BLaER1 treated with 17β-estradiol and CSF1 and Interleukin-3, amounts not matched to agents 10 nM and 100 nM (cell line): Measurements from ENCODE around the gene C12orf50.
"Not testable (repeated sequence)": the region's sequence is repeated elsewhere in the genome, so short reads cannot be mapped to it uniquely, and the experiment has no call there.

Experiments used
- H3K27ac ChIP-seq, 11 experiments: shearing (Covaris generic); formaldehyde crosslinking; 2 replicates each; pipeline ENCODE4 v1.8.1; 2022
- H3K27me3 ChIP-seq, 11 experiments: shearing (Covaris generic); formaldehyde crosslinking; 2 replicates each; pipeline ENCODE4 v1.8.1; 2022
- H3K36me3 ChIP-seq, 11 experiments: shearing (Covaris generic); formaldehyde crosslinking; 2 replicates each; pipeline ENCODE4 v1.8.1; 2022
- H3K4me1 ChIP-seq, 10 experiments: shearing (Covaris generic); formaldehyde crosslinking; 2 replicates each; pipeline ENCODE4 v1.8.1; 2022
- H3K4me2 ChIP-seq, 11 experiments: shearing (Covaris generic); formaldehyde crosslinking; 2 replicates each; pipeline ENCODE4 v1.8.1; 2022
- H3K4me3 ChIP-seq, 10 experiments: shearing (Covaris generic); formaldehyde crosslinking; 2 replicates each; pipeline ENCODE4 v1.8.1; 2022
- H3K9ac ChIP-seq, 11 experiments: shearing (Covaris generic); formaldehyde crosslinking; 2 replicates each; pipeline ENCODE4 v1.8.1; 2022
- H3K9me3 ChIP-seq, 11 experiments: shearing (Covaris generic); formaldehyde crosslinking; replicated peaks in 1 of 11; 2 replicates each; pipeline ENCODE4 v1.8.1; 2022
- H4K20me1 ChIP-seq, 11 experiments: shearing (Covaris generic); formaldehyde crosslinking; 2 replicates each; pipeline ENCODE4 v1.8.1; 2022
- Cebpa-rat ChIP-seq, 11 experiments: shearing (Covaris generic); IDR thresholded peaks; 2 replicates each; pipeline ENCODE4 v1.8.1; 2022

Gene C12orf50

DNA sequence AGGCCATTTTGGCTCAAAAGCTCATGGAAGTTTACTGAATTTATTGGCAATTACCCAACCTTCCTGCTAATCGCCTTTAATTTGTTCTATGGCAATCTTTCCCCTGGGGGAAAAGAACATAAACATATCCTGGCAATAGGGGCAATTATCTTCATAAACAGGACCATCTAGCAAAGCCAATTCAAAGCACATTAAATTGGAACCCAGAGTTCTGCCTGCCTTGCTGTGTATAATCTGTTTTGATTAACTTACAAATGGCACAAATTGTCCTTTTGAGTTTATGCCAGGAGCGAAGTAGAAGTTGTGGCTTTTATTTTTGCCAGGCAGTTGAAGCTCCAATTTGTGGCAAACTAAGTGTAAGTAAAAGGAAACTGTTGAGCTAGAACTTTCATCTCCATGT is 68.6 kb downstream of the C12orf50 start:
- Histone ChIP-seq H3K4me3 (no peak overlapping the region), H4K20me1 (no peaks in the 10 kb centered on the region), H3K9ac (no peak overlapping the region), H3K27ac (no peak overlapping the region), H3K9me3 (no peaks in the 10 kb centered on the region), H3K4me2 (no peak overlapping the region), H3K4me1 (no peaks in the 10 kb centered on the region), H3K27me3 (no peaks in the 10 kb centered on the region), H3K36me3 (no peaks in the 10 kb centered on the region)
- no peak for TF ChIP-seq Cebpa-rat (IDR thresholded peaks at IDR 0.05)

DNA sequence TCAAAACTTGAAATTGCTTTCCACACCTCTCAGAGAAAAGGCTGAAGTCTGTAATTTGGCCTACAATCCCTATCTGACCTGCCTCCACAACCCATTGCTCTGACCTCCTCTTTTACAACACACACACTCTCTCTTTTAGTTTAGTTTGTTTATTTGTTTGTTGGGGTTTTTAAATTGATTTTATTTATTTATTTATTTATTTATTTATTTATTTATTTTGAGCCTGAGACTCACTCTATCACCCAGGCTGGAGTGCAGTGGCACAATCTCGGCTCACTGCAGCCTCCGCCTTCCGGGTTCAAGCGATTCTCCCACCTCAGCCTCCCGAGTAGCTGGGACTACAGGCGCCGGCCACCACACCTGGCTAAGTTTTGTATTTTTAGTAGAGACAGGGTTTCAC is 75.2 kb downstream of the C12orf50 start:
- not testable (repeated sequence) for H3K27me3 ChIP-seq, H3K4me2 ChIP-seq, H3K9ac ChIP-seq, H3K27ac ChIP-seq, H4K20me1 ChIP-seq, H3K36me3 ChIP-seq, H3K4me1 ChIP-seq, H3K4me3 ChIP-seq, H3K9me3 ChIP-seq

- no peak overlapping the region for H3K9ac ChIP-seq
- H3K9me3 ChIP-seq, result no peaks in the 10 kb centered on the region
- no peak for TF ChIP-seq Cebpa-rat (IDR thresholded peaks at IDR 0.05)
- no peak overlapping the region for H3K27ac ChIP-seq
- no peak overlapping the region for H3K4me3 ChIP-seq
- no peaks in the 10 kb centered on the region for H3K27me3 ChIP-seq
- no peak overlapping the region for H3K4me2 ChIP-seq
- H3K4me1 ChIP-seq, result no peaks in the 10 kb centered on the region
- no peaks in the 10 kb centered on the region for H4K20me1 ChIP-seq
- H3K36me3 ChIP-seq, result no peaks in the 10 kb centered on the region
Measured at GRCh38 chr12:87953256-87953860, 75.8 kb downstream of the C12orf50 start.

- H3K9me3 ChIP-seq, result no peaks in the 10 kb centered on the region
- H3K9ac ChIP-seq, result no peak overlapping the region
- H3K36me3 ChIP-seq, result no peaks in the 10 kb centered on the region
- no peaks in the 10 kb centered on the region for H3K27me3 ChIP-seq
- no peaks in the 10 kb centered on the region for H3K4me1 ChIP-seq
- TF ChIP-seq Cebpa-rat (IDR thresholded peaks at IDR 0.05), result no peak
- no peak overlapping the region for H3K4me2 ChIP-seq
- no peaks in the 10 kb centered on the region for H4K20me1 ChIP-seq
- no peak overlapping the region for H3K4me3 ChIP-seq
- no peak overlapping the region for H3K27ac ChIP-seq
Measured at GRCh38 chr12:87952850-87953249, 76.4 kb downstream of the C12orf50 start.

DNA sequence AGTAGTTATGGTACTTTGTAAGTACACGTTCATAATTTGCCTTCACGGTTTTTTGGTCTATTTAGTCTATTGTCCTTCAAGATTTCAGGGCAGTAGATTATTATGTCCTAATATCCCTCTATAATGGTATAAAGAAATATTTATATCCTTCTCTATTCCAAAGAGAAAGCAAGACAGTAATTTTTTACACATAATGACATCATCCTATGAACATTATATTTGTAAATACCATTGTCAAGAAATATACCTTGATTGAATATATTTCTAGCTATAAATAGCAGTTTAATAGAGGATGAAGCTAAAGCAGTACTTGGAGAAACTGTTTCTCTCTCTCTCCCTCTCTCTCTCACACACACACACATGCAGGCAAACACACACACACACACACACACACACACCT is 77.0 kb downstream of the C12orf50 start:
- Histone ChIP-seq H3K4me2 (no peak overlapping the region), H3K9me3 (no peaks in the 10 kb centered on the region), H3K27me3 (no peaks in the 10 kb centered on the region), H3K36me3 (no peaks in the 10 kb centered on the region), H3K27ac (no peak overlapping the region), H3K4me1 (no peaks in the 10 kb centered on the region), H3K4me3 (no peak overlapping the region), H3K9ac (no peak overlapping the region), H4K20me1 (no peaks in the 10 kb centered on the region)
- no peak for TF ChIP-seq Cebpa-rat (IDR thresholded peaks at IDR 0.05)

DNA sequence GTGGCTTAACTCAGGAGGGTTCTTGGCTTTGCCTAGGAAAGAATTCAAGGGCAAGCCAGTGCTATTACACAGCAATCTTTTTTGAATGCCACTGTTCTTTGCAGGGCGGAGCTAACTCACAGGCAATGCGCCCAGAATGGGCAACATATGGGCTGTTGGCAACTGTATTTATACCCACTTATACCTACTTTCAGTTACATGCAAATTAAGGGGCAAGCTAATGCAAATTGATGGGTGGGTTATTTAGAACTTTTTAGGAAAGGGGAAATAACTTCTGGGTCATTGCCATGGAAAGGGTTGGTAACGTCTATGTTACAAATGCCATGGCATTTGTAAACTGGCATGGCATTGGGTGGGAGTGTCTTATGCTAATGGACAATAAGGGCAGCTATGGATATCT is 85.4 kb downstream of the C12orf50 start:
- TF ChIP-seq Cebpa-rat (IDR thresholded peaks at IDR 0.05), result no peak
- no peaks in the 10 kb centered on the region for H3K36me3 ChIP-seq

GRCh38 chr12:87943023-87943422 is 86.2 kb downstream of the C12orf50 start:
- TF ChIP-seq Cebpa-rat (IDR thresholded peaks at IDR 0.05), result no peak
- Histone ChIP-seq H3K9me3 (peaks cover 0 to 6% (median 0%) of the 10 kb centered on the region in 11 experiments; a peak in 3 of 22 replicates), H3K27ac (no peak overlapping the region), H3K27me3 (no peaks in the 10 kb centered on the region), H3K4me2 (no peak overlapping the region), H3K36me3 (no peaks in the 10 kb centered on the region), H3K9ac (no peak overlapping the region), H3K4me3 (no peak overlapping the region), H3K4me1 (peaks cover 0 to 8% (median 0%) of the 10 kb centered on the region in 10 experiments; a peak in 3 of 20 replicates), H4K20me1 (no peaks in the 10 kb centered on the region)

More for the DNA sequence above, 85.4 kb downstream of the C12orf50 start:
- no peaks in the 10 kb centered on the region for H4K20me1 ChIP-seq
- no peak overlapping the region for H3K9ac ChIP-seq
- no peak overlapping the region for H3K27ac ChIP-seq
- no peaks in the 10 kb centered on the region for H3K27me3 ChIP-seq
- peaks cover 0 to 8% (median 0%) of the 10 kb centered on the region in 10 experiments; a peak in 3 of 20 replicates for H3K4me1 ChIP-seq
- no peak overlapping the region for H3K4me2 ChIP-seq
- no peak overlapping the region for H3K4me3 ChIP-seq
- peaks cover 0 to 6% (median 0%) of the 10 kb centered on the region in 11 experiments; a peak in 3 of 22 replicates for H3K9me3 ChIP-seq

DNA sequence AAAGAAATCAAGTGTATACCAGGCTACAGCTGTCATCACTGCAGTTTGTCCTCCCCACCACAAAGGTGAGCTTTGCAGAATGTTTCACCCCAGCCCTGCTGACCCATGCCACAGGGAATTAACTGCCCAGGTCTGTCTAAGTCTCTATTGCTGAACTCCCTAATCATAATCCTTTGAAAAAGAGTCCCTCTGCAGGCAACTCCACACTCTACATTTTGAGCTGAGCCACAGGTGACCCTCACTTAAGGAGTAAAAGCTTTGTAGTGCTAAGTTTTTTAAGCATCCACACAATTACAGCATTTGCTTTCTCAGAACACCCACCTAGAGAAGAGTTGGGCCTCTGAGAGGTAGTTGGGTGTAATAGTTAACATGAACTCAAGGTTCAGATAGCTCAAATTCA is 90.0 kb downstream of the C12orf50 start:
- Histone ChIP-seq H3K4me1 (peaks cover 0 to 8% (median 0%) of the 10 kb centered on the region in 10 experiments; a peak in 3 of 20 replicates), H3K27me3 (no peaks in the 10 kb centered on the region), H3K36me3 (no peaks in the 10 kb centered on the region), H3K4me2 (no peak overlapping the region), H3K4me3 (no peak overlapping the region), H3K27ac (no peak overlapping the region), H3K9ac (no peak overlapping the region), H4K20me1 (no peaks in the 10 kb centered on the region), H3K9me3 (peaks cover 7 to 29% (median 19%) of the 10 kb centered on the region in 11 experiments; a peak in 18 of 22 replicates)
- no peak for TF ChIP-seq Cebpa-rat (IDR thresholded peaks at IDR 0.05)

GRCh38 chr12:87935216-87935615 is 94.0 kb downstream of the C12orf50 start:
- no peaks in the 10 kb centered on the region for H4K20me1 ChIP-seq
- no peak overlapping the region for H3K27ac ChIP-seq
- H3K4me3 ChIP-seq, result no peak overlapping the region
- H3K9ac ChIP-seq, result no peak overlapping the region
- H3K4me1 ChIP-seq, result no peaks in the 10 kb centered on the region
- no peak overlapping the region for H3K4me2 ChIP-seq
- peaks cover 7 to 29% (median 19%) of the 10 kb centered on the region in 11 experiments; a peak in 18 of 22 replicates for H3K9me3 ChIP-seq
- no peak for TF ChIP-seq Cebpa-rat (IDR thresholded peaks at IDR 0.05)
- H3K27me3 ChIP-seq, result no peaks in the 10 kb centered on the region
- no peaks in the 10 kb centered on the region for H3K36me3 ChIP-seq

GRCh38 chr12:87933991-87934390 is 95.2 kb downstream of the C12orf50 start:
- Histone ChIP-seq H4K20me1 (no peaks in the 10 kb centered on the region), H3K4me3 (no peak overlapping the region), H3K27ac (no peak overlapping the region), H3K4me2 (no peak overlapping the region), H3K4me1 (no peaks in the 10 kb centered on the region), H3K27me3 (no peaks in the 10 kb centered on the region), H3K9ac (no peak overlapping the region), H3K9me3 (peaks cover 7 to 29% (median 19%) of the 10 kb centered on the region in 11 experiments; a peak in 18 of 22 replicates), H3K36me3 (no peaks in the 10 kb centered on the region)
- TF ChIP-seq Cebpa-rat (IDR thresholded peaks at IDR 0.05), result no peak
